SW480 (cell line): ENCODE data around the gene SNX9.
A peak's percentile ranks its signal among the peaks of the same experiment; 100 is the strongest.

Experiments
- DNase-seq: peaks from one replicate; pipeline ENCODE4 v3.0.0-alpha.2; 2016; ENCODE audit warnings: low spot score

The SNX9 gene

DNA sequence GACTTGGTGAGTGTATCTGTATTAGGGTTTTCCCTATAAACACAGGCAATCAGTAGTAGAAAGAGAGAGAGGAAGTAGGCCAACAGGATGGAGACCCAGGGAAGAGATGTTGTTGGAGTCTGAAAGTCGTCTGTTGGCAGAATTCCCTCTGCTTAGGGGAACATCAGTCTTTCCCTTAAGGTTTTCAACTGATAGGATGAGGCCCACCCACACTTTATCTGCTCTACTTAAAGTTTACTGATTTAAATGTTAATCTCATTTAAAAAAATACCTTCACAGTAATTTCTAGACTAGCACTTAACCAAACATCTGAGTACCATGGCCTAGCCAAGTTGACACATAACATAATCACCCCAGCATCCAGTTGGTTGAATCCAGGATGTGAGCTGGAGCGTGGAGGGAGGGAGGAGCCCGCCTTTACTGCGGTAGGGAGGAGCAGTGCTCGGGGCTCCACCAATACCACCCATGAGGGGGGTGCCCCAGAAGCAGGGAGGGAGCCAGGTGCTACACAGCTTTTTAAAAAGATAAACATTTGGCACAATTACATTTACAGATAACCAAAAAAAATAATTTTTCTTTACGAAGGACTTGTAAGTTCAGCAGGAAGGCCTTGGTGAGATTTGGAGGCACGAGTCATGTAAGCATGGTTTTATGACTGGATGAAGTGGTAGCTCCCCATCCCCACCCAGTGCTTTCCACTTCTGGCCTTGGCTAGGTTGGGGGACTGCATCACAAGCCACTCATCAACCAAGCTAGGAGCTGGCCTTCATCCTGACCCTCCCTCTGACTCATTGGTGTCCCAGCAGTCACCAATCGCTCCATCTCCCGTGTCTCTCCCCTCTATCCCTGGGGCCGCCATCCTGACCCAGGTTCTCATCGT is 18.4 kb upstream of the SNX9 start:
- no peak for DNase-seq

- no peak for DNase-seq
Measured at GRCh38 chr6:157806131-157806855, 16.8 kb upstream of the SNX9 start.

DNA sequence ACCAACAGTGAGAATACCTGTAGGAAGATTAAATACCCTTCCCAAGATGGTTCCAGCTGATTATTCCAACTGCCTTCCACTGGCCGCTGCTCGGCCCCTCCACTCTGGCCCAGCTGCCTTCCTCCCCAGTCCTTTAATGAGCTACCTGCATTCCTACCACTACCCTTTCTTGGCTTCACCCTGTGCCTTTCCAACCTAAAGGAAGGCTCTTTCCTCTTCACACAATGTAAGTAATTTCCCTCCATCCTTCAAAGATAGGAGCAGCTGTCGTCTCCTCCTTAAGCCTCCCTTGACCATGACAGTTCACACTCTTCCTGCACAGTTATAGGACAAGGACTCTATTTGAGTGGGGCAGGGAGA is 16.2 kb upstream of the SNX9 start:
- DNase-seq: no peak

DNA sequence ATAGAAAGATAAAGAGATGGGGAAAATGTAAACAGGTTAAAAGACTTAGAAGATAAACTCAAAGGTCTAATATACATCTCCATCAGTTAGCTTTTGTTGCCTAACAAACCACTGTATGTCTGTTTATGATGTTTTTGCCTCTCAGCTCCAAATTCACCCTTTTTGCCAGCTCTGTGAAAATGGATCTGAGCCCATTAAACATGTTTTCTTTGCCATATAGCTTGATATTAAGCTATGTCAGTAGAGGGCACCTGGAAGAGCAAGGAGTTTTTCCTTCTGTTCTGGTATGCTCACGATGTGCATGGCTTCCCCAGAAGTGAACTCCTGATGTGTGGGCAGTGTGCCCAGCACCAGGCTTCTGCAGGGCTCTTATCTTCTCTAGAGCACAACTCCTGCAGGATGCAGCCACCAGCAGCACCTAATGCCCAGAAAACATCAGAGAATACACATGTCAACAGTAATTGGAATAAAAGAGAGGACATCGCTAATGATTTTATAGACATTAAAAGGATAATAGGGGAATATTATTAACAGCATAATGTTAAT is 14.6 kb upstream of the SNX9 start:
- DNase-seq: no peak

DNA sequence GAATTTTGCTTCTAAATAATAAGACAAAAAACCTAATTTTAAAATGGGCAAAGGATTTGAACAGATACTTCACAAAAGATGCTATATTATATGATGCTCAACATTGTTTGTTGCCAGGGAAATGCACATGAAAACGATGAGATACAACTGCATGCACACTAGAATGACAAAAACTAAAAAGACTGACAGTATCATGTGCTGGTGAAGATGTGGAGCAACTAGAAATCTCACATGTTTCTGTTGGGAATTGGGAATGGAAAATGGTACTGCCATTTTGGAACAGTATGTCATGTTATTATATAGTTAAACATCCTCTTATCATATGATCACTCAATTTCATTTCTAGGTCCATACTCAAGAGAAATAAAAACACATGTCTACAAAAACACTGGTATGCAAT is 13.4 kb upstream of the SNX9 start:
- no peak for DNase-seq

GRCh38 chr6:157811137-157811475 is 11.9 kb upstream of the SNX9 start:
- no peak for DNase-seq

- no peak for DNase-seq
Measured at GRCh38 chr6:157811476-157812173, 11.4 kb upstream of the SNX9 start.

- no peak for DNase-seq
Measured at GRCh38 chr6:157812425-157813171, 10.4 kb upstream of the SNX9 start.

- no peak for DNase-seq
Measured at GRCh38 chr6:157813191-157813590, 9.9 kb upstream of the SNX9 start.

DNA sequence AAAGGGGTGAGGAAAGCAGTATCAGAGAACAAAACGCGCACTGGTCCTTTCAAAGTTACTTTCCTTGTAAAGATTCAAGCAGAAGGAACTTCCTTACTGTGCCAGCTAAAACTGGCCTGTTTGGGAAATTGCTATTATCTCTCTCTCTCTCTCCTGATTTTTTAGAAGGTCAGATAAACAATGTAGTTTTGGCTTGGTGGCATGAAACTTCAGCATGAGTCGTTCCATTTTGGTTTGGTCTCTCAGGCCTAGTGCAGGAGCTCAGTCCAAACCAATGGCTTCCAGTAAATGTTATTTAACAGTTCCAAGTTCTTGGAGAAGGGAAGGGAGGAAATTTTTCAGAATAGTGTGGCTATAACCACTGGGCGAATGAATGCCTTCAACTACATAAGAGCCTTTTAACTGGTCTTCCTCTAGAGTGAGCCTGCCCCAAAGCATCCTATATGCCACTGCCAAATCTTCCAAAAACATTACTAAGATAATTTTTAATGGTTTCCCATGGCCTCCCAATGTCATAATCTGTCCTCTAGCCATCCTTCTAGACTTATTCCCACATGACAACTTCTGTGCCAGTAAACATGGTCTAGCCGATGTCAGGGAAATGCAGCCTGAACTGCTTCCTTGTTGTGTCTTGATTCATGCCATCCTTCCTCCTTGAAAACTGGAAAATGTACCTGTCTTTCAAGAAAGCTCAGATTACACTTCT is 9.1 kb upstream of the SNX9 start:
- no peak for DNase-seq

- DNase-seq: no peak
Measured at GRCh38 chr6:157814883-157815282, 8.2 kb upstream of the SNX9 start.

DNA sequence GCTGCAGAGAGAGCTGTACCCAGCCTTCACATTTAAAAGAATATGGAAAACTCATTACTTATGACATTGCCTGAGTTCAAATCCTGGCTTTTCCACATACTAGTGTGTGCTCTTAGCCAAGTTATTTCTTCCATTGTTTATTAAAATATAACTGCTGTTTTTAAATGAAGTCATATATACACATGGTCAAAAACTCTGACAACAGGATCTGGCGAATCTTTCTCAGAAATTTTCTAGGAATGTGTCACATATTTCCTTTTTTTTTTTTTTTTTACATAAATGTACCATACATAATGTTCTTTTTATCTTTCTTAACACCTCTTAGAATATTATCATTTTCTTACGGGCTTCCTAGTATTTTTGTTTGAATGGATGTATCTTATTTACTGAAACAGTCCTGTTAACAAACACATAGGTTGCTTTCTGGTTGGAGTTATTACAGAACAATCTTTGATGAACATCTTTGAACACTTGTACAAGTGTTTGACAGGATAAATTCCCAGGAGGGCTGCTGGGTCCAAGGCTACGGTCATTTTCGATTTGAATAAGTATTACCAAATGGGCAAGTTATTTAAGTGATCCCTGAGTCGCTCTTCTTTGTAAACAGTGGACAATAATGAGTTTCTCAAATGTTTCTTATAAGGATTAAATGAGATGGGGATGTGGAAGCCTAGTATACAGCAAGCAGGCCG is 1.6 kb upstream of the SNX9 start:
- DNase-seq: no peak

DNA sequence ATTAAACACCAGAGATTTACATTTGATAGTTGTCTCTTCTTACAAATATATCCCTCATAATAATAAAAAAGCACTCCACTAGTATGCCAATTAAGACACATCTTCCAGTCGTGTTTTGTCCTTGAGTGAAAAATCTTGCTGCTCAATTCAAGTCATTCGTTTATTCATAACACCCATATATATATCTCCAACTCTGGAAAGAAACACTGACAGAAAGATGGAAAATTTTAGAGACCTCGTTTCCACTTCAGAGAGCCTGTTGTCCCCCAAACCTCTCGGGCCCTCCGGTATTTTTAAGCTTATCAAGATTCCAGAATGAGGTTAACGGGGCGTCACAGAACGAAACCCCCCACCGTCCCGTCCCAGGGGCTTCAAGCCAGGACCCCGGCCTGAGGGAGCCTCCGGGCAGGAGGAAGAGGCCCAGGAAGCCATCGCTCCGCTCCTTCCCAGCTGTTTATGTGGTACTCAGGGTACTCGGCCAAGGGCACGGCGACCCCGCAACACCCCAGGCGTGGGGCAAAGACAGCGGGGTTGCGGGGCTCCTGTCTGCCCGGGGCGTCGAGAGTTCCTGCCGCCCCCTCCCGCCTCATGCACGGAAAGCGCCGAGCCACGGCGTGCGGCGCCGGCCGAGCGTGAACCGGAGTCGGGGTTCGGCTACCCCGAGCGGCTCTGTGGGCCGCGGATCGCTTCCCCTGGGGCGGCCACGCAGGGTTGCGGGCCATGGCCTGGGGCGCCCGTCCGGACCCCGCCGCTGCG is 623 bp upstream of the SNX9 start:
- no peak for DNase-seq

GRCh38 chr6:157823528-157824370 is 703 bp downstream of the SNX9 start:
- peak; percentile 67 for DNase-seq

GRCh38 chr6:157825243-157825904 is 2.3 kb downstream of the SNX9 start:
- no peak for DNase-seq

DNA sequence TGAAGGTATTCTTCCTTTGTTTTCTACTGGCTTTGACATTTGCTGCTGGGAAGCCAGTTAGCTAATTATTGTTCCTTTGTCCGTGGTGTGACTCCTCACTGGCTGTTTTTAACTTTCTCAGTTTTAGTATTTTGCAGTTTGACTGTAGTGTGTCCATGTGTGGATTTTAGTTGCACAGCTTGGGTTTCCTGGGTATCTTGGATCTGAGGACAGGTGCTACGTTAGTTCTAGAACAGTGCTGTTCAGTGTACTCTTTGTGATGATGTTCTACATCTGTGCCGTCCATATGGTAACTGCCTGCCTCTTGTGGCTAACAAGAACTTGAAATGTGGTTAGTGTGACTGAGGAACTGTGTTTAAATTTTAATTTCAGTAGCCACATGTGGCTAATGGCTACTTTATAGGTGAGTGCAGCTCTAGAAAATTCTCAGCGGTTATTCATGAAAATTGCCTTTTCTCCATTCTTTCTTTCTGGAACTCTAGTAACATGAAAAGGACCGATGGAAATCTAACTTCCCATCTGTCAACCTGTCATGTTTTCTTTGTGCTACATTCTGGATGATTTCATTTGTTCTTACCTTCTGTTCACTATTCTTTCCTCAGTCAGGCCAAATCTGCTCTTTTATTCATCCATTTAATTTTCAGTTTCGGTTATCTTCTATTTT is 7.4 kb downstream of the SNX9 start:
- DNase-seq: no peak

DNA sequence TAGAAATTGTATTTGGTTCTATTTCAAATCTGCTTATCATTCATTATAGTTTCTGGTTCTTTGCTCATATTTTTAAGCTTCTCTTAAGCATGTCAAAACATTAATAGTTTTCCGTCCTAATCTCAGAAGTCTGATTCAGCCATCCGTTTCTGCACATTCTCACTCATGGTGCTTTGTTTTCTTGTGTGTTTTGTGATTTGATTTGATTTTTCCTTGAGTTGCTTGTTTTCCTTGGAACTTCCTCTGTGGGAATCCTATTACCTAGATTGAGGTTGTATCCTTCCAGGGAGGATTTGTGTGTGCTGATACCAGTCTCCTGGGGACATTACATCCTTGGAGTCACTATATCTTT is 7.9 kb downstream of the SNX9 start:
- no peak for DNase-seq
